Tibial nerve (tissue), 4 donors: ENCODE measurements around the gene SWAP70.
"Not testable (repeated sequence)": the region's sequence is repeated elsewhere in the genome, so short reads cannot be mapped to it uniquely, and the experiment has no call there.

Experiments
- EP300 ChIP-seq, 2 donors: sonication (generic); formaldehyde crosslinking; IDR thresholded peaks; one replicate each; pipeline ENCODE4 v1.6.1; 2017; ENCODE audit warnings: antibody characterized with exemption in 2 of 2, mild to moderate bottlenecking in 1 of 2
- POLR2A ChIP-seq, 2 donors: fragments of 450-650 bp; IDR thresholded peaks; one replicate each; pipeline ENCODE4 v1.6.1; 2017; ENCODE audit warnings: antibody characterized with exemption in 2 of 2, mild to moderate bottlenecking in 2 of 2, moderate library complexity in 2 of 2
- TF ChIP-seq, protein P1 (sequence below), 5 experiments: fragments of 200-600 bp in 3 of 5; fragments of 450-650 bp in 2 of 5; sonication (generic) in 3 of 5; IDR thresholded peaks; one replicate each; pipeline ENCODE4 v1.5.1; 2016 to 2019; ENCODE audit warnings: antibody characterized with exemption in 5 of 5, mild to moderate bottlenecking in 3 of 5, moderate library complexity in 2 of 5

DNA sequence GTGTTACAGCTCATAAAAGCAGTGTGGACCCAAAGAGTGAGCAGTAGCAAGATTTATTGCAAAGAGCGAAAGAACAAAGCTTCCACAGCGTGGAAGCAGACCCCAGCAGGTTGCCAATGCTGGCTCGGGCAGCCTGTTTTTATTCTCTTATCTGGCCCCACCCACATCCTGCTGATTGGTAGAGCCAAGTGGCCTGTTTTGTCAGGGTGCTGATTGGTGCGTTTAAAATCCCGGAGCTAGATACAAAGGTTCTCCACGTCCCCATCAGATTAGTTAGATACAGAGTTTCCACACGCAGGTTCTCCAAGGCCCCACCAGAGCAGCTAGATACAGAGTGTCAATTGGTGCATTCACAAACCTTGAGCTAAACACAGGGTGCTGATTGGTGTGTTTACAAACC lies 41.5 kb upstream of the SWAP70 start:
- TF ChIP-seq, protein P1, sequence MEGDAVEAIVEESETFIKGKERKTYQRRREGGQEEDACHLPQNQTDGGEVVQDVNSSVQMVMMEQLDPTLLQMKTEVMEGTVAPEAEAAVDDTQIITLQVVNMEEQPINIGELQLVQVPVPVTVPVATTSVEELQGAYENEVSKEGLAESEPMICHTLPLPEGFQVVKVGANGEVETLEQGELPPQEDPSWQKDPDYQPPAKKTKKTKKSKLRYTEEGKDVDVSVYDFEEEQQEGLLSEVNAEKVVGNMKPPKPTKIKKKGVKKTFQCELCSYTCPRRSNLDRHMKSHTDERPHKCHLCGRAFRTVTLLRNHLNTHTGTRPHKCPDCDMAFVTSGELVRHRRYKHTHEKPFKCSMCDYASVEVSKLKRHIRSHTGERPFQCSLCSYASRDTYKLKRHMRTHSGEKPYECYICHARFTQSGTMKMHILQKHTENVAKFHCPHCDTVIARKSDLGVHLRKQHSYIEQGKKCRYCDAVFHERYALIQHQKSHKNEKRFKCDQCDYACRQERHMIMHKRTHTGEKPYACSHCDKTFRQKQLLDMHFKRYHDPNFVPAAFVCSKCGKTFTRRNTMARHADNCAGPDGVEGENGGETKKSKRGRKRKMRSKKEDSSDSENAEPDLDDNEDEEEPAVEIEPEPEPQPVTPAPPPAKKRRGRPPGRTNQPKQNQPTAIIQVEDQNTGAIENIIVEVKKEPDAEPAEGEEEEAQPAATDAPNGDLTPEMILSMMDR (IDR thresholded peaks at IDR 0.05) = not testable (repeated sequence)
- not testable (repeated sequence) for TF ChIP-seq POLR2A, EP300 (IDR thresholded peaks at IDR 0.05)
